RPMI7951 (cell line): ENCODE data around the gene FCGR2B. TPM values are rescaled to one million over a fixed set of nuclear protein-coding genes. Genes with fewer than 3 reads are reported as not detected.

Experiments
- total RNA-seq: library from RNA; depleted of rRNA; stranded (reverse); fragments of >200 nt; shearing (Covaris generic); gene quantifications from 2 replicates; pipeline ENCODE4 v1.2.3, GENCODE V29; 2014; rRNA removed

The FCGR2B gene
- total RNA-seq, 1 experiment from 2014 or later = under 0.01 TPM

Other genes with a start within 250 kb of the FCGR2B start
- gene FCGR2A, start 157.7 kb upstream of the FCGR2B start, total RNA-seq = 0.68 and 2.9 TPM in 2 replicates
- 0.12 TPM in 1 of 2 replicates, not detected in the other for gene HSPA6, start 138.6 kb upstream of the FCGR2B start, total RNA-seq
- not detected in 2 replicates for gene FCGR3A, start 113.3 kb upstream of the FCGR2B start, total RNA-seq
- gene FCGR3B, start 32.0 kb upstream of the FCGR2B start, total RNA-seq = not detected in 2 replicates
- 11.2 and 16.7 TPM in 2 replicates for gene FCRLA, start 44.1 kb downstream of the FCGR2B start, total RNA-seq
- 2.2 and 2.4 TPM in 2 replicates for gene FCRLB, start 58.4 kb downstream of the FCGR2B start, total RNA-seq
- 45.9 and 55.0 TPM in 2 replicates for gene DUSP12, start 86.6 kb downstream of the FCGR2B start, total RNA-seq
- gene ATF6, start 103.2 kb downstream of the FCGR2B start, total RNA-seq = 17.2 and 19.9 TPM in 2 replicates